Non-pigmented ciliary epithelial cell (primary cell): ENCODE results near the gene B3GNT8.
"Not testable (repeated sequence)": the region's sequence is repeated elsewhere in the genome, so short reads cannot be mapped to it uniquely, and the experiment has no call there.

Experiments used
- DNase-seq: peaks from one replicate; pipeline ENCODE4 v3.0.0-alpha.2; 2010; ENCODE audit warnings: low read depth

B3GNT8 gene

GRCh38 chr19:41414461-41414860, 12.7 kb downstream of the B3GNT8 start:
- no peak for DNase-seq

- no peak for DNase-seq
These were observed 13.2 kb downstream of the B3GNT8 start for GRCh38 chr19:41413947-41414346.

GRCh38 chr19:41412953-41413352, 14.2 kb downstream of the B3GNT8 start:
- no peak for DNase-seq

- no peak for DNase-seq
These were observed 15.3 kb downstream of the B3GNT8 start for GRCh38 chr19:41411968-41412265.

- no peak for DNase-seq
These were observed 15.8 kb downstream of the B3GNT8 start for GRCh38 chr19:41411100-41411967.

GRCh38 chr19:41410336-41411054, 16.7 kb downstream of the B3GNT8 start:
- no peak for DNase-seq

- peak; percentile 35 for DNase-seq
These were observed 17.9 kb downstream of the B3GNT8 start for GRCh38 chr19:41409288-41409687.

- not testable (repeated sequence) for DNase-seq
These were observed 18.3 kb downstream of the B3GNT8 start for GRCh38 chr19:41408846-41409245.

- no peak for DNase-seq
These were observed 18.9 kb downstream of the B3GNT8 start for GRCh38 chr19:41408256-41408655.

- DNase-seq = peak; percentile 64
These were observed 19.9 kb downstream of the B3GNT8 start for GRCh38 chr19:41407271-41407670.

- DNase-seq = no peak
These were observed 21.4 kb downstream of the B3GNT8 start for GRCh38 chr19:41405776-41406175.

GRCh38 chr19:41403181-41403970, 23.8 kb downstream of the B3GNT8 start:
- DNase-seq = no peak

- DNase-seq = no peak
These were observed 25.2 kb downstream of the B3GNT8 start for GRCh38 chr19:41402010-41402409.

GRCh38 chr19:41401483-41401882, 25.7 kb downstream of the B3GNT8 start:
- no peak for DNase-seq

- no peak for DNase-seq
These were observed 27.6 kb downstream of the B3GNT8 start for GRCh38 chr19:41399525-41399924.

- DNase-seq = no peak
These were observed 28.1 kb downstream of the B3GNT8 start for GRCh38 chr19:41399091-41399490.

GRCh38 chr19:41398598-41398997, 28.6 kb downstream of the B3GNT8 start:
- DNase-seq = no peak

- no peak for DNase-seq
These were observed 29.1 kb downstream of the B3GNT8 start for GRCh38 chr19:41398050-41398418.

- DNase-seq = peak; percentile 99
These were observed 29.8 kb downstream of the B3GNT8 start, which contains the start of the genes BCKDHA and EXOSC5 for GRCh38 chr19:41397086-41398049. BCKDHA (plus strand) TSS chr19:41397818; CDS start chr19:41397828, 10 bp downstream. EXOSC5 (minus strand) TSS chr19:41397359; CDS start chr19:41397328, 31 bp downstream.

GRCh38 chr19:41395355-41395754, 31.8 kb downstream of the B3GNT8 start:
- DNase-seq = no peak

GRCh38 chr19:41392775-41393174, 34.4 kb downstream of the B3GNT8 start:
- DNase-seq = no peak
